Lower leg skin (tissue), 3 donors: Measurements from ENCODE around the gene OR5B12.

Experiments
- POLR2A ChIP-seq, 2 donors: fragments of 450-650 bp; IDR thresholded peaks; one replicate each; pipeline ENCODE4 v1.6.1; 2016 to 2017; ENCODE audit warnings: antibody characterized with exemption in 2 of 2, mild to moderate bottlenecking in 1 of 2, moderate library complexity in 1 of 2
- TF ChIP-seq, protein P1 (sequence below), 3 donors: fragments of 450-650 bp; IDR thresholded peaks; one replicate each; pipeline ENCODE4 v1.5.1; 2016; ENCODE audit warnings: antibody characterized with exemption in 3 of 3, mild to moderate bottlenecking in 3 of 3, moderate library complexity in 2 of 3

- TF ChIP-seq, protein P1, sequence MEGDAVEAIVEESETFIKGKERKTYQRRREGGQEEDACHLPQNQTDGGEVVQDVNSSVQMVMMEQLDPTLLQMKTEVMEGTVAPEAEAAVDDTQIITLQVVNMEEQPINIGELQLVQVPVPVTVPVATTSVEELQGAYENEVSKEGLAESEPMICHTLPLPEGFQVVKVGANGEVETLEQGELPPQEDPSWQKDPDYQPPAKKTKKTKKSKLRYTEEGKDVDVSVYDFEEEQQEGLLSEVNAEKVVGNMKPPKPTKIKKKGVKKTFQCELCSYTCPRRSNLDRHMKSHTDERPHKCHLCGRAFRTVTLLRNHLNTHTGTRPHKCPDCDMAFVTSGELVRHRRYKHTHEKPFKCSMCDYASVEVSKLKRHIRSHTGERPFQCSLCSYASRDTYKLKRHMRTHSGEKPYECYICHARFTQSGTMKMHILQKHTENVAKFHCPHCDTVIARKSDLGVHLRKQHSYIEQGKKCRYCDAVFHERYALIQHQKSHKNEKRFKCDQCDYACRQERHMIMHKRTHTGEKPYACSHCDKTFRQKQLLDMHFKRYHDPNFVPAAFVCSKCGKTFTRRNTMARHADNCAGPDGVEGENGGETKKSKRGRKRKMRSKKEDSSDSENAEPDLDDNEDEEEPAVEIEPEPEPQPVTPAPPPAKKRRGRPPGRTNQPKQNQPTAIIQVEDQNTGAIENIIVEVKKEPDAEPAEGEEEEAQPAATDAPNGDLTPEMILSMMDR (IDR thresholded peaks at IDR 0.05): no peak
- TF ChIP-seq POLR2A (IDR thresholded peaks at IDR 0.05): no peak
Observed at GRCh38 chr11:58391879-58392278, 50.2 kb downstream of the OR5B12 start.
